Measurements from ENCODE around the gene PLA2G7. TPM values are rescaled to one million over a fixed set of nuclear protein-coding genes. Genes with fewer than 3 reads are reported as not detected.

PLA2G7 gene
- total and polyA plus RNA-seq, 2 of the 4 experiments (the other 2 are of a cell fraction) = not detected

- Histone ChIP-seq H3K9ac (ENCODE audit: low read depth, low read length) (no peak overlapping the region), H3K4me3 (ENCODE audit: insufficient read depth, low read depth, low read length) (no peak overlapping the region), H2AFZ (replicated peaks; ENCODE audit: low read length, poor library complexity) (no peak overlapping the region), H3K9me1 (ENCODE audit: insufficient read depth, low read length) (no peaks in the 10 kb centered on the region), H4K91ac (ENCODE audit: insufficient read depth, low read depth, low read length) (no peak overlapping the region), H3K27me3 (ENCODE audit: control insufficient read depth, insufficient read depth, low read length) (no peaks in the 10 kb centered on the region), H3K27ac (ENCODE audit: insufficient read depth, low read length) (no peak overlapping the region), H3K4ac (ENCODE audit: low read depth, low read length) (no peak overlapping the region), H4K5ac (ENCODE audit: low read depth, low read length) (no peak overlapping the region), H2AK5ac (ENCODE audit: low read depth, low read length) (no peak overlapping the region), H2BK20ac (ENCODE audit: low read depth, low read length) (no peak overlapping the region), H2BK5ac (ENCODE audit: low read depth, low read length, poor library complexity, severe bottlenecking) (no peak overlapping the region), H4K20me1 (ENCODE audit: insufficient read depth, low read length) (no peaks in the 10 kb centered on the region), H3K18ac (ENCODE audit: low read depth, low read length) (no peak overlapping the region), H2BK120ac (ENCODE audit: low read depth, low read length) (no peak overlapping the region), H3K36me3 (ENCODE audit: control insufficient read depth, insufficient read depth, low read length) (no peaks in the 10 kb centered on the region), H3K4me1 (ENCODE audit: control insufficient read depth, insufficient read depth, low read length) (no peaks in the 10 kb centered on the region), H3K14ac (replicated peaks; ENCODE audit: low read depth, low read length) (no peak overlapping the region), H3K9me3 (ENCODE audit: control insufficient read depth, insufficient read depth, low read length) (no peaks in the 10 kb centered on the region), H3K56ac (ENCODE audit: extremely low read depth, insufficient read depth, low read length) (no peak overlapping the region), H2AK9ac (replicated peaks; ENCODE audit: low read depth, low read length, poor library complexity) (no peak overlapping the region), H4K8ac (ENCODE audit: low read depth in 2 of 2, low read length in 2 of 2) (no peak overlapping the region), H3K4me2 (ENCODE audit: low read depth, low read length) (no peak overlapping the region), H2BK15ac (ENCODE audit: low read depth, low read length) (no peak overlapping the region), H3K79me1 (ENCODE audit: low read depth in 1 of 2, low read length in 2 of 2) (no peaks in the 10 kb centered on the region), H3K23ac (ENCODE audit: low read depth, low read length) (no peak overlapping the region)
- ChIA-PET POLR2A (ENCODE audit: unreplicated experiment) (interaction anchor here (0.6 kb wide), 1 partner anchor 22 kb away, joined by 3 read pairs; no protein-coding TSS in a partner anchor), CTCF (no interaction called here)
- no peak for TF ChIP-seq POLR2A (IDR thresholded peaks at IDR 0.05; ENCODE audit: low read depth, low read length)
- no peak for TF ChIP-seq CEBPB (IDR thresholded peaks at IDR 0.05; ENCODE audit: low read depth, low read length)
- TF ChIP-seq, protein P1, sequence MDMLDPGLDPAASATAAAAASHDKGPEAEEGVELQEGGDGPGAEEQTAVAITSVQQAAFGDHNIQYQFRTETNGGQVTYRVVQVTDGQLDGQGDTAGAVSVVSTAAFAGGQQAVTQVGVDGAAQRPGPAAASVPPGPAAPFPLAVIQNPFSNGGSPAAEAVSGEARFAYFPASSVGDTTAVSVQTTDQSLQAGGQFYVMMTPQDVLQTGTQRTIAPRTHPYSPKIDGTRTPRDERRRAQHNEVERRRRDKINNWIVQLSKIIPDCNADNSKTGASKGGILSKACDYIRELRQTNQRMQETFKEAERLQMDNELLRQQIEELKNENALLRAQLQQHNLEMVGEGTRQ (IDR thresholded peaks at IDR 0.05; ENCODE audit: low read depth, low read length) = no peak
- no peak for TF ChIP-seq RAD21 (IDR thresholded peaks at IDR 0.05; ENCODE audit: low read length)
- no peak for TF ChIP-seq FOS (IDR thresholded peaks at IDR 0.05; ENCODE audit: low read depth, low read length)
- TF ChIP-seq RCOR1 (IDR thresholded peaks at IDR 0.05; ENCODE audit: insufficient replicate concordance, low read length) = no peak
- no peak for TF ChIP-seq BHLHE40 (IDR thresholded peaks at IDR 0.05; ENCODE audit: low read depth, low read length)
- TF ChIP-seq, protein P2, sequence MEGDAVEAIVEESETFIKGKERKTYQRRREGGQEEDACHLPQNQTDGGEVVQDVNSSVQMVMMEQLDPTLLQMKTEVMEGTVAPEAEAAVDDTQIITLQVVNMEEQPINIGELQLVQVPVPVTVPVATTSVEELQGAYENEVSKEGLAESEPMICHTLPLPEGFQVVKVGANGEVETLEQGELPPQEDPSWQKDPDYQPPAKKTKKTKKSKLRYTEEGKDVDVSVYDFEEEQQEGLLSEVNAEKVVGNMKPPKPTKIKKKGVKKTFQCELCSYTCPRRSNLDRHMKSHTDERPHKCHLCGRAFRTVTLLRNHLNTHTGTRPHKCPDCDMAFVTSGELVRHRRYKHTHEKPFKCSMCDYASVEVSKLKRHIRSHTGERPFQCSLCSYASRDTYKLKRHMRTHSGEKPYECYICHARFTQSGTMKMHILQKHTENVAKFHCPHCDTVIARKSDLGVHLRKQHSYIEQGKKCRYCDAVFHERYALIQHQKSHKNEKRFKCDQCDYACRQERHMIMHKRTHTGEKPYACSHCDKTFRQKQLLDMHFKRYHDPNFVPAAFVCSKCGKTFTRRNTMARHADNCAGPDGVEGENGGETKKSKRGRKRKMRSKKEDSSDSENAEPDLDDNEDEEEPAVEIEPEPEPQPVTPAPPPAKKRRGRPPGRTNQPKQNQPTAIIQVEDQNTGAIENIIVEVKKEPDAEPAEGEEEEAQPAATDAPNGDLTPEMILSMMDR (conservative IDR thresholded peaks at IDR 0.05; ENCODE audit: low read depth, low read length) = no peak
- TF ChIP-seq MXI1 (IDR thresholded peaks at IDR 0.05; ENCODE audit: borderline replicate concordance, low read depth, low read length) = no peak
- no peak for TF ChIP-seq CHD1 (IDR thresholded peaks at IDR 0.05; ENCODE audit: low read depth, low read length)
- TF ChIP-seq MAFK (IDR thresholded peaks at IDR 0.05; ENCODE audit: low read depth, low read length) = no peak
- no peak for TF ChIP-seq MAZ (IDR thresholded peaks at IDR 0.05; ENCODE audit: borderline replicate concordance, low read depth, low read length)
- no peak for TF ChIP-seq NFE2L2 (IDR thresholded peaks at IDR 0.05; ENCODE audit: low read depth, low read length)
- no peak for TF ChIP-seq SMC3 (IDR thresholded peaks at IDR 0.05; ENCODE audit: low read depth, low read length)
- ATAC-seq (ENCODE audit: low read depth) (no peak), DNase-seq (no peak)
- 20% methylated on average over 1 of the region's 2 CpGs; no CpG with 5 or more reads in 1 of the 2 experiments for WGBS, 2 experiments (ENCODE audit: extremely low coverage in 2 of 2, insufficient read length in 1 of 2)
- dilution Hi-C loops (cut with HindIII; ENCODE audit: low sequenced_read_pairs, unreplicated experiment) = no loop called here
- intact Hi-C loops (cut with micrococcal nuclease) = no loop called here
- no TSS peak for BruUV-seq (replicated peaks)
- in situ Hi-C loops (cut with MboI; ENCODE audit: low sequenced_read_pairs) = no loop called here
Measured at GRCh38 chr6:46706464-46706863, 28.7 kb downstream of the PLA2G7 start.

Data from IMR-90 (cell line).